Heart right ventricle (tissue), 16 donors: ENCODE measurements around the gene ERBB4. TPM values are rescaled to one million over a fixed set of nuclear protein-coding genes. Genes with fewer than 3 reads are reported as not detected.
"Not testable (repeated sequence)": the region's sequence is repeated elsewhere in the genome, so short reads cannot be mapped to it uniquely, and the experiment has no call there.

Source experiments
- ATAC-seq, 8 donors: fragments of 200-7000 bp; cut with Tn5 transposase; one replicate each; pipeline ENCODE4 v1.9.1; 2020; ENCODE audit warnings: mild to moderate bottlenecking in 8 of 8, moderate library complexity in 8 of 8, moderate number of reproducible peaks in 1 of 8
- DNase-seq, 2 donors: peaks; one replicate each; pipeline ENCODE4 v3.0.0-alpha.2; 2020
- H3K27ac ChIP-seq, 10 donors: fragments of 200-600 bp; sonication (generic) in 2 of 10; one replicate each; pipeline versions ENCODE4 v1.5.0 to v1.8.0; 2020 to 2022; ENCODE audit warnings: mild to moderate bottlenecking in 3 of 10
- H3K27me3 ChIP-seq, 7 donors: fragments of 200-600 bp; one replicate each; pipeline ENCODE4 v1.8.0; 2021 to 2022; ENCODE audit warnings: mild to moderate bottlenecking in 2 of 7
- H3K36me3 ChIP-seq, 9 donors: fragments of 200-600 bp; sonication (generic) in 1 of 9; one replicate each; pipeline versions ENCODE4 v1.5.0 to v1.8.0; 2020 to 2022; ENCODE audit warnings: mild to moderate bottlenecking in 2 of 9
- H3K4me1 ChIP-seq, 9 donors: fragments of 200-600 bp; sonication (generic) in 1 of 9; one replicate each; pipeline versions ENCODE4 v1.5.0 to v1.8.0; 2020 to 2022; ENCODE audit warnings: mild to moderate bottlenecking in 4 of 9
- H3K4me3 ChIP-seq, 10 donors: fragments of 200-600 bp; sonication (generic) in 2 of 10; one replicate each; pipeline versions ENCODE4 v1.5.0 to v1.8.0; 2020 to 2022; ENCODE audit warnings: mild to moderate bottlenecking in 7 of 10, moderate library complexity in 2 of 10
- H3K9me3 ChIP-seq, 11 donors: fragments of 200-600 bp in 10 of 11; sonication (generic) in 2 of 11; one replicate each; pipeline versions ENCODE4 v1.5.0 to v1.8.0; 2013 to 2022; ENCODE audit warnings: mild to moderate bottlenecking in 2 of 11, control low read depth in 1 of 11, moderate library complexity in 1 of 11
- CTCF ChIP-seq, 9 donors: fragments of 200-600 bp; sonication (generic) in 2 of 9; IDR thresholded peaks; one replicate each; pipeline versions ENCODE4 v1.5.0 to v1.8.0; 2021 to 2022; ENCODE audit warnings: antibody characterized with exemption in 9 of 9, mild to moderate bottlenecking in 5 of 9, moderate library complexity in 1 of 9
- WGBS, 2 donors: extraction: QIAGEN DNeasy Blood & Tissue Kit; methylation state at CpG; one replicate each; pipeline ENCODE4 v1.1.7; 2013; ENCODE audit warnings: inconsistent platforms in 1 of 2; 5-methylcytosine and 5-hydroxymethylcytosine counted together
- intact Hi-C, 10 donors: fragments of 100-400 bp; cut with DNase I; formaldehyde crosslinking; loops; one replicate each; pipeline versions ENCODE4 v1.11.1 to v1.14.2; 2022
- polyA plus RNA-seq, 2 donors: library from polyadenylated mRNA; stranded (reverse); fragments of 200-250 nt; gene quantifications; one replicate each; pipeline ENCODE4 v1.2.3, GENCODE V29; 2013
- total RNA-seq, 10 donors: library from RNA; stranded (reverse); fragmentation: NEBNext Ultra II Directional in 3 of 10; extraction: Animal tissue kit (Norgen Biotek cat#: 25700) in 3 of 10; gene quantifications; one replicate each; pipeline versions ENCODE4 v1.2.1 to v1.2.4, GENCODE V29; 2021 to 2023
- donor health status: Arrhythmogenic right ventricular cardiomyopathy.
- donor health status: ischemic (EF 13 %, LVEDD 7.1; RV severe dilation, severe dysfunction).
- donor health status: healthy with polysubstance abuse.
- donor health status: DM: no; HTN: yes; CAD: no.
- donor health status: DM: no; HTN: no; CAD: no.
- donor health status: ischemic (EF 25% LVEDD 6.9; RV normal size, moderate dysfunction).
- donor health status: ischemic (EF 25% LVEDD 5.7; RV mildly dilated, moderate dysfunction).
- donor health status: healthy.
- donor health status: DM: yes; HTN: yes; CAD: no.
- donor health status: Ischemic cardiomyopathy.
- donor health status: ischemic (EF 35%, LVEDD 5.7; RV mildly dilated, moderate dysfunction).
- donor health status: nonischemic (EF 11% LVEDD 7.7; RV severe dilation, severe dysfunction).
- donor health status: DM: yes; HTN: yes; CAD: no.
- donor health status: PGD.
- donor health status: ischemic (EF 29% LVEDD 5.4; RV normal size, mild dysfunction).
- donor health status: nonischemic (EF 23%, LVEDD 6.1; RV moderate dilation, normal function).

The ERBB4 gene
- total and polyA plus RNA-seq, 12 donors, result 1.2 to 24.6 (median 16.1) TPM

- DNase-seq, result no peak
- Histone ChIP-seq H3K27ac (no peak overlapping the region), H3K4me3 (no peak overlapping the region), H3K36me3 (no peaks in the 10 kb centered on the region), H3K4me1 (no peaks in the 10 kb centered on the region), H3K9me3 (no peaks in the 10 kb centered on the region), H3K27me3 (no peaks in the 10 kb centered on the region)
- no peak for TF ChIP-seq CTCF (IDR thresholded peaks at IDR 0.05)
- ATAC-seq, result no peak
- intact Hi-C loops, result no loop called here
These were observed 929.5 kb downstream of the ERBB4 start for GRCh38 chr2:211609127-211609526.

GRCh38 chr2:211599146-211599545 is 939.5 kb downstream of the ERBB4 start:
- DNase-seq (no peak), ATAC-seq (no peak)
- intact Hi-C loops, result no loop called here
- Histone ChIP-seq H3K4me3 (no peak overlapping the region), H3K4me1 (no peaks in the 10 kb centered on the region), H3K9me3 (peaks cover 0 to 6% (median 0%) of the 10 kb centered on the region in 11 donors), H3K27ac (no peak overlapping the region), H3K36me3 (no peaks in the 10 kb centered on the region), H3K27me3 (no peaks in the 10 kb centered on the region)
- TF ChIP-seq CTCF (IDR thresholded peaks at IDR 0.05), result no peak
- WGBS, 2 donors, result 72 to 81% methylated on average over 3 of the region's 3 CpGs

GRCh38 chr2:211598238-211598637 is 940.4 kb downstream of the ERBB4 start:
- Histone ChIP-seq H3K4me3 (no peak overlapping the region), H3K4me1 (no peaks in the 10 kb centered on the region), H3K27ac (no peak overlapping the region), H3K9me3 (peaks cover 0 to 6% (median 0%) of the 10 kb centered on the region in 11 donors), H3K36me3 (no peaks in the 10 kb centered on the region), H3K27me3 (no peaks in the 10 kb centered on the region)
- no peak for TF ChIP-seq CTCF (IDR thresholded peaks at IDR 0.05)
- 56 to 67% methylated on average over 2 of the region's 2 CpGs for WGBS, 2 donors
- ATAC-seq (no peak), DNase-seq (no peak)
- intact Hi-C loops, result no loop called here

GRCh38 chr2:211592006-211592405 is 946.6 kb downstream of the ERBB4 start:
- not testable (repeated sequence) for H3K27me3 ChIP-seq, H3K9me3 ChIP-seq
- 22 to 27% methylated on average over 12 of the region's 12 CpGs for WGBS, 2 donors

GRCh38 chr2:211591426-211591825 is 947.2 kb downstream of the ERBB4 start:
- TF ChIP-seq CTCF (IDR thresholded peaks at IDR 0.05), result no peak
- DNase-seq (no peak), ATAC-seq (no peak)
- no peaks in the 10 kb centered on the region for H3K4me1 ChIP-seq
- no peak overlapping the region for H3K27ac ChIP-seq
- no peak overlapping the region for H3K4me3 ChIP-seq
- WGBS, 2 donors, result 53 to 60% methylated on average over 2 of the region's 2 CpGs
- no peaks in the 10 kb centered on the region for H3K36me3 ChIP-seq
- no peaks in the 10 kb centered on the region for H3K27me3 ChIP-seq
- H3K9me3 ChIP-seq, result peaks cover 0 to 4% (median 0%) of the 10 kb centered on the region in 11 donors
- intact Hi-C loops, result no loop called here

More at GRCh38 chr2:211592006-211592405, 946.6 kb downstream of the ERBB4 start:
- H3K4me3 ChIP-seq, H3K27ac ChIP-seq, H3K36me3 ChIP-seq, intact Hi-C loops, H3K4me1 ChIP-seq, ATAC-seq, DNase-seq: not testable (repeated sequence)
